H1 (cell line): ENCODE results near the gene ZC3HAV1. TPM values are rescaled to one million over a fixed set of nuclear protein-coding genes. Genes with fewer than 3 reads are reported as not detected.

Source experiments
- CTCF ChIA-PET: fragments of 300-600 bp; sonication (Branson Sonifier 250); formaldehyde crosslinking; loops from one replicate; lab custom pipeline; 2021; ENCODE audit not compliant: partially characterized antibody; lab: Charles Lee
- POLR2A ChIA-PET: fragments of 300-600 bp; sonication (Branson Sonifier 250); formaldehyde crosslinking; loops from one replicate; lab custom pipeline; 2021; ENCODE audit warnings: inconsistent platforms; ENCODE audit not compliant: partially characterized antibody; lab: Charles Lee
- DNase-seq, 2 experiments: peaks; one replicate each; pipeline versions ENCODE4 v3.0.0 to v3.0.0-alpha.2; 2010 to 2022; ENCODE audit warnings: low spot score in 2 of 2, low read depth in 1 of 2, mixed read lengths in 1 of 2
- FAIRE-seq: peaks from 2 replicates; lab custom pipeline; 2011; peaks lifted over from hg19 to GRCh38; lab: Jason Lieb, UNC
- H2AFZ ChIP-seq: 2 replicates; pipeline ENCODE4 v1.8.1; 2012; ENCODE audit warnings: low read length, inconsistent platforms
- H2AK5ac ChIP-seq: 2 replicates; pipeline ENCODE4 v1.6.1; 2013; ENCODE audit warnings: low read depth, low read length
- H2BK120ac ChIP-seq: replicated peaks from 2 replicates; pipeline ENCODE3; 2013; ENCODE audit warnings: low read depth, low read length, inconsistent platforms
- H2BK12ac ChIP-seq: 2 replicates; pipeline ENCODE4 v1.6.1; 2013; ENCODE audit warnings: low read depth, low read length
- H2BK15ac ChIP-seq: 2 replicates; pipeline ENCODE4 v1.6.1; 2013; ENCODE audit warnings: low read length
- H2BK20ac ChIP-seq: 2 replicates; pipeline ENCODE4 v1.6.1; 2013; ENCODE audit warnings: low read length
- H2BK5ac ChIP-seq: 2 replicates; pipeline ENCODE4 v1.6.1; 2013; ENCODE audit warnings: low read depth, low read length
- H3K14ac ChIP-seq: 2 replicates; pipeline ENCODE4 v1.6.1; 2013; ENCODE audit warnings: inconsistent platforms; ENCODE audit not compliant: insufficient read length
- H3K18ac ChIP-seq: 2 replicates; pipeline ENCODE4 v1.6.1; 2013; ENCODE audit warnings: low read length; ENCODE audit errors: extremely low read depth
- H3K23ac ChIP-seq: 2 replicates; pipeline ENCODE4 v1.6.1; 2013; ENCODE audit warnings: inconsistent platforms; ENCODE audit not compliant: insufficient read length
- H3K23me2 ChIP-seq: 2 replicates; pipeline ENCODE4 v1.6.1; 2013; ENCODE audit warnings: low read depth, low read length
- H3K27ac ChIP-seq: 2 replicates; pipeline ENCODE4 v1.6.1; 2011; ENCODE audit warnings: low read depth, low read length, inconsistent platforms
- H3K27me3 ChIP-seq, 4 experiments: replicated peaks in 1 of 4; 1 replicate in 1 of 4; 2 replicates in 3 of 4; pipeline versions ENCODE4 v1.6.1 to v1.8.1; 2011 to 2013; ENCODE audit warnings: low read length in 3 of 4, mild to moderate bottlenecking in 3 of 4, inconsistent platforms in 2 of 4, mixed read lengths in 2 of 4, moderate library complexity in 1 of 4; ENCODE audit not compliant: control insufficient read depth in 3 of 4, insufficient read depth in 3 of 4; ENCODE audit errors: extremely low read depth in 1 of 4
- H3K36me3 ChIP-seq, 4 experiments: 2 replicates each; pipeline versions ENCODE4 v1.6.1 to v1.8.1; 2011 to 2013; ENCODE audit warnings: mild to moderate bottlenecking in 4 of 4, low read length in 3 of 4, moderate library complexity in 2 of 4, control low read depth in 1 of 4, inconsistent platforms in 1 of 4; ENCODE audit not compliant: insufficient read depth in 4 of 4, control insufficient read depth in 2 of 4
- H3K4ac ChIP-seq: replicated peaks from 2 replicates; pipeline ENCODE3; 2013; ENCODE audit warnings: low read length, low read depth, mixed read lengths, inconsistent platforms; ENCODE audit not compliant: insufficient read length
- H3K4me1 ChIP-seq, 4 experiments: replicated peaks in 1 of 4; 1 replicate in 1 of 4; 2 replicates in 3 of 4; pipeline versions ENCODE4 v1.6.1 to v1.8.1; 2011 to 2013; ENCODE audit warnings: low read length in 3 of 4, inconsistent platforms in 2 of 4, mixed read lengths in 1 of 4; ENCODE audit not compliant: insufficient read depth in 4 of 4, control insufficient read depth in 3 of 4
- H3K4me2 ChIP-seq, 2 experiments: 2 replicates each; pipeline versions ENCODE4 v1.6.1 to v1.8.1; 2011 to 2013; ENCODE audit warnings: low read depth in 2 of 2, low read length in 2 of 2, control low read depth in 1 of 2, inconsistent platforms in 1 of 2, mild to moderate bottlenecking in 1 of 2; ENCODE audit not compliant: insufficient read depth in 1 of 2
- H3K4me3 ChIP-seq, 4 experiments: fragments of 200-600, 300-600 bp in 1 of 4; sonication (generic), shearing (Covaris generic), sonication (Bioruptor Twin) in 1 of 4; 2 replicates each; pipeline versions ENCODE4 v1.5.1 to v1.8.1; 2011 to 2016; ENCODE audit warnings: low read length in 4 of 4, low read depth in 3 of 4, control low read depth in 2 of 4, inconsistent platforms in 2 of 4, mild to moderate bottlenecking in 2 of 4, mixed read lengths in 1 of 4, moderate library complexity in 1 of 4; ENCODE audit not compliant: insufficient read depth in 2 of 4; ENCODE audit errors: extremely low read depth in 1 of 4
- H3K56ac ChIP-seq: replicated peaks from 2 replicates; pipeline ENCODE3; 2013; ENCODE audit warnings: low read depth, mild to moderate bottlenecking, mixed read lengths, low read length, inconsistent platforms; ENCODE audit not compliant: insufficient read length
- H3K79me1 ChIP-seq: 2 replicates; pipeline ENCODE4 v1.6.1; 2013; ENCODE audit warnings: low read depth, low read length, control low read depth
- H3K79me2 ChIP-seq, 2 experiments: 2 replicates each; pipeline versions ENCODE4 v1.6.1 to v1.8.1; 2012 to 2013; ENCODE audit warnings: low read length in 2 of 2, mild to moderate bottlenecking in 2 of 2, inconsistent platforms in 1 of 2; ENCODE audit not compliant: insufficient read depth in 2 of 2, control insufficient read depth in 1 of 2
- H3K9ac ChIP-seq, 4 experiments: replicated peaks in 1 of 4; 1 replicate in 1 of 4; 2 replicates in 3 of 4; pipeline versions ENCODE4 v1.6.1 to v1.8.1; 2011 to 2013; ENCODE audit warnings: low read depth in 3 of 4, low read length in 3 of 4, control low read depth in 2 of 4, mild to moderate bottlenecking in 2 of 4, moderate library complexity in 2 of 4, inconsistent platforms in 1 of 4; ENCODE audit errors: extremely low read depth in 1 of 4
- H3K9me3 ChIP-seq, 2 experiments: 2 replicates each; pipeline versions ENCODE4 v1.6.1 to v1.8.1; 2012 to 2013; ENCODE audit warnings: mild to moderate bottlenecking in 2 of 2, moderate library complexity in 2 of 2, control low read depth in 1 of 2, inconsistent platforms in 1 of 2, low read depth in 1 of 2, low read length in 1 of 2, mixed read lengths in 1 of 2; ENCODE audit not compliant: insufficient read depth in 2 of 2
- H4K20me1 ChIP-seq, 2 experiments: replicated peaks in 1 of 2; 2 replicates each; pipeline versions ENCODE3 to v1.8.1; 2011 to 2013; ENCODE audit warnings: inconsistent platforms in 2 of 2, low read length in 2 of 2, mild to moderate bottlenecking in 1 of 2; ENCODE audit not compliant: insufficient read depth in 2 of 2, control insufficient read depth in 1 of 2
- H4K5ac ChIP-seq: 2 replicates; pipeline ENCODE4 v1.6.1; 2013; ENCODE audit warnings: low read length, low read depth, mixed read lengths, inconsistent platforms; ENCODE audit not compliant: insufficient read length
- H4K8ac ChIP-seq: 2 replicates; pipeline ENCODE4 v1.8.0; 2013; ENCODE audit warnings: mild to moderate bottlenecking, moderate library complexity, low read length, inconsistent platforms; ENCODE audit not compliant: insufficient read depth; ENCODE audit errors: extremely low read depth
- H4K91ac ChIP-seq: replicated peaks from 2 replicates; pipeline ENCODE3; 2013; ENCODE audit warnings: low read length, mixed read lengths, inconsistent platforms; ENCODE audit not compliant: insufficient read length
- ATF2 ChIP-seq: IDR thresholded peaks from 2 replicates; pipeline ENCODE4 v1.6.1; 2012; ENCODE audit warnings: low read length, inconsistent platforms
- BCL11A ChIP-seq, 2 experiments: IDR thresholded peaks; one replicate each; pipeline ENCODE4 v1.6.1; 2011; ENCODE audit warnings: low read depth in 2 of 2, low read length in 2 of 2, mild to moderate bottlenecking in 2 of 2
- CBX8 ChIP-seq: fragments of 300-800, 300-1000 bp; sonication (generic); IDR thresholded peaks from 2 replicates; pipeline ENCODE4 v1.7.1; 2016; ENCODE audit warnings: low read depth, low read length, borderline replicate concordance
- CHD2 ChIP-seq: IDR thresholded peaks from 2 replicates; pipeline ENCODE4 v1.6.1; 2012; ENCODE audit warnings: low read length, improper control_type of control experiment
- MAFK ChIP-seq: IDR thresholded peaks from 2 replicates; pipeline ENCODE4 v1.6.1; 2012; ENCODE audit warnings: low read depth, mild to moderate bottlenecking, improper control_type of control experiment, low read length
- POLR2AphosphoS5 ChIP-seq: IDR thresholded peaks from 2 replicates; pipeline ENCODE4 v1.6.1; 2011; ENCODE audit warnings: low read depth, low read length
- TAF1 ChIP-seq: IDR thresholded peaks from 2 replicates; pipeline ENCODE4 v1.6.1; 2011; ENCODE audit warnings: mild to moderate bottlenecking, low read depth, low read length
- TEAD4 ChIP-seq: IDR thresholded peaks from 2 replicates; pipeline ENCODE4 v1.6.1; 2012; ENCODE audit warnings: low read depth, low read length, inconsistent platforms, mixed read lengths
- WGBS, 2 experiments: shearing (Covaris generic) in 1 of 2; methylation state at CpG; one replicate each; pipeline versions ENCODE4 v1.1.6 to v1.1.7; 2013 to 2015; ENCODE audit warnings: low lambda C conversion rate in 2 of 2, mixed read lengths in 2 of 2, inconsistent platforms in 1 of 2, low coverage in 1 of 2, missing lambda C conversion rate in 1 of 2; ENCODE audit not compliant: insufficient replicate concordance in 2 of 2, insufficient coverage in 1 of 2, insufficient read length in 1 of 2; ENCODE audit errors: extremely low coverage in 1 of 2, missing lambda C conversion rate in 1 of 2; 5-methylcytosine and 5-hydroxymethylcytosine counted together
- polyA plus RNA-seq, 7 experiments: library from polyadenylated mRNA; depleted of rRNA in 3 of 7; stranded (reverse) in 5 of 7; unstranded in 2 of 7; fragments of >200 nt in 5 of 7; fragments of 200-250 nt in 2 of 7; gene quantifications; 1 replicate in 5 of 7; 2 replicates in 1 of 7; 4 replicates in 1 of 7; pipeline versions ENCODE4 v1.2.1 to v1.2.3, GENCODE V29; 2011 to 2013; ENCODE audit warnings: missing spikeins in 2 of 7, mixed read lengths in 2 of 7
- total RNA-seq: library from RNA; stranded (reverse); fragmentation: NEBNext Ultra II Directional; extraction: Animal tissue kit (Norgen Biotek cat#: 25700); gene quantifications from 2 replicates; pipeline ENCODE4 v1.2.1, GENCODE V29; 2021

The ZC3HAV1 gene
- total and polyA plus RNA-seq, 2 of the 8 experiments (the other 6 are each of a cell fraction or from before 2014, with no cell fraction given) = 22.5 to 43.4 TPM

GRCh38 chr7:139044813-139045794, 64.4 kb downstream of the ZC3HAV1 start:
- H4K8ac ChIP-seq = no peak overlapping the region
- H3K9ac ChIP-seq = no peak overlapping the region
- no peaks in the 10 kb centered on the region for H3K27me3 ChIP-seq
- H2BK12ac ChIP-seq = no peak overlapping the region
- no peak overlapping the region for H2AFZ ChIP-seq
- POLR2A ChIA-PET = interaction anchor here (0.6 to 1.0 kb wide), 2 partner anchors 30 to 269 kb away, joined by 3 to 4 read pairs; no protein-coding TSS in a partner anchor
- no peak overlapping the region for H3K14ac ChIP-seq
- H2BK5ac ChIP-seq = no peak overlapping the region
- H3K4me1 ChIP-seq = no peaks in the 10 kb centered on the region; a peak in 1 of 7 replicates
- 92 to 100% methylated on average over 1 to 5 of the region's 5 CpGs for WGBS, 2 experiments
- no peaks in the 10 kb centered on the region for H4K20me1 ChIP-seq
- no peak overlapping the region for H3K4ac ChIP-seq
- no peak overlapping the region for H3K27ac ChIP-seq
- no peak overlapping the region for H3K23ac ChIP-seq
- no peak overlapping the region for H2AK5ac ChIP-seq
- no peak overlapping the region for H3K18ac ChIP-seq
- H2BK15ac ChIP-seq = no peak overlapping the region
- no peaks in the 10 kb centered on the region for H3K9me3 ChIP-seq
- peak overlapping the region; percentile 25 for H3K56ac ChIP-seq
- H2BK20ac ChIP-seq = no peak overlapping the region
- H3K23me2 ChIP-seq = no peaks in the 10 kb centered on the region
- no peak overlapping the region for H3K4me3 ChIP-seq
- no peaks in the 10 kb centered on the region for H3K79me1 ChIP-seq
- H4K91ac ChIP-seq = no peak overlapping the region
- H3K79me2 ChIP-seq = no peaks in the 10 kb centered on the region
- no peak for DNase-seq
- no peak for FAIRE-seq
- H3K36me3 ChIP-seq = peaks cover 0 to 10% (median 3%) of the 10 kb centered on the region in 4 experiments; a peak in 3 of 8 replicates
- no peak overlapping the region for H2BK120ac ChIP-seq
- H3K4me2 ChIP-seq = no peak overlapping the region
- CTCF ChIA-PET = interaction anchor here (1.1 to 2.0 kb wide), 2 partner anchors 8 to 27 kb away, joined by 4 read pairs; no protein-coding TSS in a partner anchor
- no peak overlapping the region for H4K5ac ChIP-seq
- TF ChIP-seq BCL11A (IDR thresholded peaks at IDR 0.05; ENCODE audit: low read depth in 2 of 2, low read length in 2 of 2) = no peak
- no peak for TF ChIP-seq CBX8
- TF ChIP-seq CHD2 = no peak
- no peak for TF ChIP-seq TEAD4
- TF ChIP-seq POLR2AphosphoS5 = no peak
- TF ChIP-seq ATF2 = no peak
- TF ChIP-seq MAFK = no peak
- no peak for TF ChIP-seq TAF1
